HG03439 (cell line): ENCODE measurements around the gene DCC.

Experiments used
- ATAC-seq: cut with Tn5 transposase; IDR thresholded peaks from one replicate; pipeline ENCODE4 v1.9.1; 2021; ENCODE audit warnings: mild to moderate bottlenecking, moderate library complexity; ENCODE audit not compliant: unreplicated experiment

Gene DCC

GRCh38 chr18:52897611-52898484, 557.9 kb downstream of the DCC start:
- no peak for ATAC-seq

GRCh38 chr18:52898485-52899058, 558.6 kb downstream of the DCC start:
- no peak for ATAC-seq

GRCh38 chr18:52902188-52902587, 562.2 kb downstream of the DCC start:
- no peak for ATAC-seq

- no peak for ATAC-seq
Observed at GRCh38 chr18:52903857-52904256, 563.9 kb downstream of the DCC start.

GRCh38 chr18:52907543-52908308, 567.7 kb downstream of the DCC start:
- no peak for ATAC-seq

- ATAC-seq: no peak
Observed at GRCh38 chr18:52914148-52914547, 574.2 kb downstream of the DCC start.

GRCh38 chr18:52920665-52921064, 580.7 kb downstream of the DCC start:
- no peak for ATAC-seq

GRCh38 chr18:52933356-52933755, 593.4 kb downstream of the DCC start:
- ATAC-seq: no peak

- no peak for ATAC-seq
Observed at GRCh38 chr18:52936931-52937330, 596.9 kb downstream of the DCC start.

GRCh38 chr18:52937840-52938239, 597.8 kb downstream of the DCC start:
- no peak for ATAC-seq

GRCh38 chr18:52945552-52945951, 605.6 kb downstream of the DCC start:
- ATAC-seq: no peak

GRCh38 chr18:52948868-52949444, 609.0 kb downstream of the DCC start:
- ATAC-seq: no peak

GRCh38 chr18:52950155-52950554, 610.2 kb downstream of the DCC start:
- ATAC-seq: no peak

- no peak for ATAC-seq
Observed at GRCh38 chr18:52953387-52953786, 613.4 kb downstream of the DCC start.

GRCh38 chr18:52963481-52963880, 623.5 kb downstream of the DCC start:
- no peak for ATAC-seq

- no peak for ATAC-seq
Observed at GRCh38 chr18:52970686-52971085, 630.7 kb downstream of the DCC start.

- no peak for ATAC-seq
Observed at GRCh38 chr18:52971097-52971496, 631.1 kb downstream of the DCC start.

- no peak for ATAC-seq
Observed at GRCh38 chr18:52979892-52980291, 639.9 kb downstream of the DCC start.

GRCh38 chr18:52991246-52991645, 651.2 kb downstream of the DCC start:
- no peak for ATAC-seq

- no peak for ATAC-seq
Observed at GRCh38 chr18:52992041-52992440, 652.0 kb downstream of the DCC start.

GRCh38 chr18:52995875-52996274, 655.9 kb downstream of the DCC start:
- ATAC-seq: no peak
